ENCODE measurements around the gene DTX1.

DNA sequence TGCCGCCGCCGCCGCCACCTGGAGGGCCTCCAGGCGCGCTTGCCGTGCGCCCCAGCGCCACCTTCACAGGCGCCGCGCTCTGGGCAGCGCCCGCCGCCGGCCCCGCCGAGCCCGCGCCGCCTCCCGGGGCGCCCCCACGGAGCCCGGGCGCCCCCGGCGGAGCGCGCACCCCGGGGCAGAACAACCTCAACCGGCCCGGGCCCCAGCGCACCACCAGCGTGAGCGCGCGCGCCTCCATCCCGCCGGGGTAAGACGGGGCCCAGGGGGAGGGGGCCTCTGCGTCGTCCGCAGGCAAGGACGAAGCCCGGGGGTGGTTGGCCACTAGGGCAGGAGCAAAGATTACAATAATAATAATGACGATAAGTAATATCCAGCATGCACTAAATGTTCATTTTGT, 21.3 kb downstream of the DTX1 start:
- TF ChIP-seq POLR2A (IDR thresholded peaks at IDR 0.05; ENCODE audit: low read depth, low read length), result no peak
- TF ChIP-seq POLR2AphosphoS5 (IDR thresholded peaks at IDR 0.05; ENCODE audit: low read depth, low read length), result no peak

All from GM12891 (cell line).